T-helper 2 cell (primary cell): ENCODE data around the gene MKRN2OS.
"Not testable (repeated sequence)": the region's sequence is repeated elsewhere in the genome, so short reads cannot be mapped to it uniquely, and the experiment has no call there.

Source experiments
- DNase-seq, 5 experiments: peaks; one replicate each; pipeline versions ENCODE4 v3.0.0 to v3.0.0-alpha.2; 2012 to 2022

Gene MKRN2OS

DNA sequence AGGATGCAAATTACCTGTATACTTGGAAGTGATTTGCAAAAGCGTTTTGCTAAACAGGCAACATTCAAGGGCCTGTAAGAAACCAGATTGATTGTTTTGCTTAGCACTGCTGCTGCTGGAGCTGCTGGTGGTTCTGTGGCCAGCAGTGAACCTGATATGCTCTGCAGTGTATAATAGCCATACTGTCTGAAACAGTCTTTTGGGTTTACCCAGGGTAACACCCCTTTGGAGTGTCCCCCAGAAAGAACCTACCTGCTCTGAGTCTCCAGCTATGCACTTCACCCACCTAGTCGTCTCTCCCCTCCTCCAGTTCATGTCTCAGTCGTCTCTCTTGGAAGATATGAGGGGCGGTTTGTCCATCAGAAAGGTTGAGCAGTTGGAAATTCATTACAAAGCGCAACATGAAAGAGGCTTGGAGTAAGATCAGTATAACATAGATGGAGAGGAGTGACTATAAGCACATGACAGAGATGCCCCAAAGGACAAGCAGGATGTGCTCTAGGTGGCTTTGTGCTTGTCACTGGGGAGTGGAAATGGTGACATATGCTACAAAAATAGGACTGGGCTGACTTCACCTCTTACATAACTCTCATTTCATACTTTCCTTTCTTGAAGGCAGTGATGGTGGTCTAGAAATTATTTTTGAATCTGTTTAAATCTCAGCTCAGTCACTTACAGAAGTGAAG is 15.3 kb upstream of the MKRN2OS start:
- DNase-seq = peak in 1 of 5 experiments; percentile 58

- DNase-seq = no peak
These were observed 14.2 kb upstream of the MKRN2OS start for GRCh38 chr3:12559520-12559919.

- DNase-seq = no peak
These were observed 13.4 kb upstream of the MKRN2OS start for GRCh38 chr3:12558706-12559105.

GRCh38 chr3:12557473-12558100 is 12.3 kb upstream of the MKRN2OS start:
- peak in 1 of 5 experiments; percentile 11 for DNase-seq

- DNase-seq = peak; percentile 68 to 92 (median 75)
These were observed 11.6 kb upstream of the MKRN2OS start, which contains the start of gene MKRN2 for GRCh38 chr3:12556690-12557472. Gene MKRN2 (plus strand): TSS chr3:12557087. CDS start chr3:12557151, 64 bp downstream.

- peak in 1 of 5 experiments; percentile 16 for DNase-seq
These were observed 11.0 kb upstream of the MKRN2OS start for GRCh38 chr3:12556314-12556689.

- DNase-seq = peak in 1 of 5 experiments; percentile 16
These were observed 8.7 kb upstream of the MKRN2OS start for GRCh38 chr3:12553921-12554391.

- DNase-seq = no peak
These were observed 4.9 kb upstream of the MKRN2OS start for GRCh38 chr3:12549971-12550760.

DNA sequence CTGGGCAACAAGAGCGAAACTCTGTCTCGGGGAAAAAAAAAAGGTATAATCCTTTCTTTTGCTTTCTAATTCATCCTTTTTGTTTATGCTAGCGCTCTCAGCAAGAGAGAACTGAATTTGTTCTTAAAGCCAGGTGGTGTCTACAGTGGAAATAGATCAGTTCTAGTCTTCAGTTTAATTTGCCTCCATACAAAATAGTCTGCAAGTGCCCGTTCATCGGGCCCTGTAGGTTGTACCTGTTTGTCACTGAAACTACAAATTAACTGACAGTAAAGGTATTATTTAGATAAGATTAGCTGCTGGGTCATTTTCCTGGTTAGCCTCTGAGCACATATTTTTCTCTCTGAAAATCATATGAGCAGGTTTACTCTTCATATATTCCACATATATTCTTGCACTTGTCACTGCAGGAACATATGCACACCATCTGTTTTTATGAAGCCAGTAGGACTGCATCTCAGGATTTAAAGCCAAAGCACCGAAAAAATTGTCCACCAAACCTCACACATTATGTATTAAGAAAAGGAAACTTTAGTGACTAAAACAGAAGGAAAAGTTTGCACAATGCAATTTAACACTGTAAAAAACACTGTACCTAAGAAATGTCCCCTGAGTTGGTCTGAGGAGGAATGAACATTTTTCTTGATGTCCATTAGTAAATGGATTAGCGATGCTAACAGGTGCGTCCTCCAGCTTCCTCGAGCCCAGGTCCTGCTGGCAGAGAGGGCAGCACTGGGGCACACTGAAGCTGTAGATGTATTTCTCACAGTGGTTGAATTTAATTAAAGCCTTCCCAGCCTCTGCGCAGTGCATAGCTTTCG is 437 bp downstream of the MKRN2OS start:
- DNase-seq = no peak

DNA sequence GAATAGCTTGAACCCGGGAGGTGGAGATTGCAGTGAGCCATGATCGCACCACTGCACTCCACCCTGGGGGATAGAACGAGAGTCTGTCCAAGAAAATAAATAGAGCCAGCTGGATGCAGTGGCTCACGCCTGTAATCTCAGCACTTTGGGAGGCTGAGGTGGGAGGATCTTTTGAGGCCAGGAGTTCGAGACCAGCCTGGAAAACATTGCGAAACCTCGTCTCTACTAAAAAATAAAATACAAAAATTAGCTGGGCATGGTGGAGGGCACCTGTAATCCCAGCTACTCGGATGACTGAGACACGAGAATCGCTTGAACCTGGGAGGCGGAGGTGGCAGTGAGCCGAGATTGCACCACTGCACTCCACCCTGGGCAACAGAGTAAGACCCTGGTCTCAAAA is 1.8 kb downstream of the MKRN2OS start:
- DNase-seq = not testable (repeated sequence)

GRCh38 chr3:12541625-12542024 is 3.7 kb downstream of the MKRN2OS start:
- DNase-seq = peak in 1 of 5 experiments; percentile 14

DNA sequence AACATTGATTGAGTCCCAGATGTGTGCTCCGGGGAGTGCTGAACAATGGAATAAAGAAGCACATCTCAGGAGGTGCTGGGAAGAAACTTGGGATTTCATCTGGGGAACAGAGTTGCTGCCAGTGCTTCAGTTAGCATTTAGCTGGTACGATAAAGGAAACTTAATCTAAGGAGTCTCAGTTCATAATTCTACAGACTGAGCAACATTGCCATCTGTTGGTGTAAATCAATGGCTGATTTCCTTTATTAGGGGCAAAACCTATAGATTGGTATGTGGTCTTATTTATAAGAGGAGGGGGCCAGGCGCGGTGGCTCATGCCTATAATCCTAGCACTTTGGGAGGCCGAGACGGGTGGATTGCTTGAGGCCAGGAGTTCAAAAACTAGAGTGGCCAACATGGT is 8.9 kb downstream of the MKRN2OS start:
- no peak for DNase-seq

GRCh38 chr3:12532182-12532581 is 13.1 kb downstream of the MKRN2OS start:
- DNase-seq = no peak

DNA sequence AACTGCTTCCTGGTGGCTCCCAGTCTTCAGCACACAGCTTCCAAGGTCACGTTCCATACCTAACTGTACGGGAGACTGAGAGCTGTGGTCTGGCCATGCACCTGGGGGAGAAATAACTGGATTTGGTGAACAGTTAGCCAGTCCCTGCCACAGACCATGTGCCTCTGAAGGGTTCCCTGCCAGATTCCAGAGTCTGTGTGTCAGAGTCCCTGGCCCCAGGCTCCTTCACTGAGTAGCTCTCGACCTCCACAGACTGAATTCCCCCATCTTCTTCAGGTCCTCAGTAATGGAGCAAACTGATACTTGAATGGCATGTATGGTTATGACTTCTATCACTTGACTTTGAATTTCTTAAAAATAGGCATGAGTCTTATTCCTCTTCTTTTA is 17.5 kb downstream of the MKRN2OS start:
- DNase-seq = no peak

- DNase-seq = no peak
These were observed 22.6 kb downstream of the MKRN2OS start for GRCh38 chr3:12522721-12523120.

GRCh38 chr3:12521010-12521409 is 24.3 kb downstream of the MKRN2OS start:
- DNase-seq = no peak

DNA sequence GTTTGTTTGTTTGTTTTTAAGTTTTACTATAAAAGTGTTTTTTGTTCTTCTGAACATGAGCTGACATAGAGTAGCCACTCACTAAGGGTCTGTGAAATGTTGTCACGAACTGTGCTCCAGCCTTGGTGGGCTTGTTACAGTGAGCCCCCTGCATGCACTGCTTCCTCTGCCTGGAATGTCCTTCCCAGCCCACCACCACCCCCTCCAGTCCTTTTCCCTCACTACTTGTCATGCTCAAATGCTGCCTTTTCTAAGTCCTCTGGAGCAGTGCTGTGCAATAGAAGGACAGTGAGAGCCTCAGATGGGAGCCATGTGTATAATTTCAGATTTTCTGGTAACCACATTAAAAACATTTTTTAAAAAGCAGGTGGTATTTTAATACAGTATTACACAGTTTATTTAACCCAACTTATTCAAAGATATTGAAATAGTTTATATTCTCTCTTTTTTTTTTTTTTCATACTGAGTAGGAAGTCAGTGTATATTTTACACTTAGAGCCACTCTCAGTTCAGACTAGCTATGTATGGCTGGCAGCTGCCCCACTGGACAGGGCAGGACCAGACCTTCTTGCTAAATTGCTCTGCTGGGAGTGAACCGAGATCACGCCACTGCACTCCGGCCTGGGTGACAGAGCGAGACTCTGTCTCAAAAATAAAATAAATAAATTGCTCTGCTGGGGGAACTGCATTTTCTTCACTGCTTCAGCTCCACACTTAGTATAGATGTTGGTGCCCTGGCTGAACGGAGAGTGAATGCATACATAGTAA is 26.9 kb downstream of the MKRN2OS start:
- no peak for DNase-seq

- no peak for DNase-seq
These were observed 28.4 kb downstream of the MKRN2OS start for GRCh38 chr3:12516873-12517272.

- DNase-seq = no peak
These were observed 29.7 kb downstream of the MKRN2OS start for GRCh38 chr3:12515631-12516030.

GRCh38 chr3:12513694-12514446 is 31.4 kb downstream of the MKRN2OS start:
- no peak for DNase-seq
